GM12878 (cell line): ENCODE results near the gene PREB.

Experiments
- EZH2 ChIP-seq: IDR thresholded peaks from 2 replicates; pipeline ENCODE4 v1.6.1; 2012; ENCODE audit warnings: low read depth, mild to moderate bottlenecking, control low read depth, inconsistent platforms, low read length, borderline replicate concordance; ENCODE audit not compliant: control insufficient read depth
- TF ChIP-seq, protein P1 (sequence below), 3 experiments: IDR thresholded peaks in 2 of 3; conservative IDR thresholded peaks in 1 of 3; 2 replicates each; pipeline ENCODE4 v1.5.1; 2011; ENCODE audit warnings: low read depth in 3 of 3, low read length in 3 of 3, mild to moderate bottlenecking in 3 of 3, control low read depth in 2 of 3, moderate library complexity in 2 of 3, inconsistent platforms in 1 of 3, mixed read lengths in 1 of 3; ENCODE audit not compliant: control insufficient read depth in 2 of 3, insufficient read depth in 1 of 3; ENCODE audit errors: extremely low read depth in 1 of 3

DNA sequence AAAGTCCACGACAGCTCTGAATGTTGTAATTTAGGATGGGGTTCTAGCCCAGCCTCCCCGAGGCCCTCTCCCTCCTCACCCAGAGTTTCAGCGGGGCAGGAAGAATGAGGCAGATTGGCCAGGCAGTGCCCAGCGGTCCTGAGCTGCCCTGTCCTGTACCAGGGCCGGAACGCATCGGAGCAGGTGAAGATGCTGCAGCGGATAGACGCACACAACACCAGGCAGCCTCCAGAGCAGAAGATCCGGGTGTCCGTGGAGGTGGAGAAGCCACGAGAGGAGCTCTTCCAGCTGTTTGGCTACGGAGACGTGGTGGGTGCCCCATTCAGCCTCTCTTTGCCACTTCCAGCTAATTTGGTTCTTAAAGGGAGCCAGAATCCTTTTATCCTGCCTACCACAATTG, 37.1 kb downstream of the PREB start:
- no peak for TF ChIP-seq EZH2
- TF ChIP-seq, protein P1, sequence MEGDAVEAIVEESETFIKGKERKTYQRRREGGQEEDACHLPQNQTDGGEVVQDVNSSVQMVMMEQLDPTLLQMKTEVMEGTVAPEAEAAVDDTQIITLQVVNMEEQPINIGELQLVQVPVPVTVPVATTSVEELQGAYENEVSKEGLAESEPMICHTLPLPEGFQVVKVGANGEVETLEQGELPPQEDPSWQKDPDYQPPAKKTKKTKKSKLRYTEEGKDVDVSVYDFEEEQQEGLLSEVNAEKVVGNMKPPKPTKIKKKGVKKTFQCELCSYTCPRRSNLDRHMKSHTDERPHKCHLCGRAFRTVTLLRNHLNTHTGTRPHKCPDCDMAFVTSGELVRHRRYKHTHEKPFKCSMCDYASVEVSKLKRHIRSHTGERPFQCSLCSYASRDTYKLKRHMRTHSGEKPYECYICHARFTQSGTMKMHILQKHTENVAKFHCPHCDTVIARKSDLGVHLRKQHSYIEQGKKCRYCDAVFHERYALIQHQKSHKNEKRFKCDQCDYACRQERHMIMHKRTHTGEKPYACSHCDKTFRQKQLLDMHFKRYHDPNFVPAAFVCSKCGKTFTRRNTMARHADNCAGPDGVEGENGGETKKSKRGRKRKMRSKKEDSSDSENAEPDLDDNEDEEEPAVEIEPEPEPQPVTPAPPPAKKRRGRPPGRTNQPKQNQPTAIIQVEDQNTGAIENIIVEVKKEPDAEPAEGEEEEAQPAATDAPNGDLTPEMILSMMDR (IDR thresholded peaks at IDR 0.05 in 2 of 3, conservative IDR thresholded peaks at IDR 0.05 in 1 of 3; ENCODE audit: control insufficient read depth in 2 of 3, extremely low read depth in 1 of 3, insufficient read depth in 1 of 3, low read depth in 3 of 3, low read length in 3 of 3): no peak
